Glomerular visceral epithelial cell (primary cell): ENCODE results near the gene MATN1.
A peak's percentile ranks its signal among the peaks of the same experiment; 100 is the strongest.

Experiments used
- DNase-seq: peaks from one replicate; pipeline ENCODE4 v3.0.0-alpha.2; 2016; ENCODE audit errors: extremely low spot score

Gene MATN1

GRCh38 chr1:30732277-30732996, 9.1 kb upstream of the MATN1 start:
- DNase-seq, result peak; percentile 93

- DNase-seq, result no peak
These were observed 8.5 kb upstream of the MATN1 start for GRCh38 chr1:30731806-30732276.

GRCh38 chr1:30731109-30731805, 7.9 kb upstream of the MATN1 start:
- DNase-seq, result no peak

DNA sequence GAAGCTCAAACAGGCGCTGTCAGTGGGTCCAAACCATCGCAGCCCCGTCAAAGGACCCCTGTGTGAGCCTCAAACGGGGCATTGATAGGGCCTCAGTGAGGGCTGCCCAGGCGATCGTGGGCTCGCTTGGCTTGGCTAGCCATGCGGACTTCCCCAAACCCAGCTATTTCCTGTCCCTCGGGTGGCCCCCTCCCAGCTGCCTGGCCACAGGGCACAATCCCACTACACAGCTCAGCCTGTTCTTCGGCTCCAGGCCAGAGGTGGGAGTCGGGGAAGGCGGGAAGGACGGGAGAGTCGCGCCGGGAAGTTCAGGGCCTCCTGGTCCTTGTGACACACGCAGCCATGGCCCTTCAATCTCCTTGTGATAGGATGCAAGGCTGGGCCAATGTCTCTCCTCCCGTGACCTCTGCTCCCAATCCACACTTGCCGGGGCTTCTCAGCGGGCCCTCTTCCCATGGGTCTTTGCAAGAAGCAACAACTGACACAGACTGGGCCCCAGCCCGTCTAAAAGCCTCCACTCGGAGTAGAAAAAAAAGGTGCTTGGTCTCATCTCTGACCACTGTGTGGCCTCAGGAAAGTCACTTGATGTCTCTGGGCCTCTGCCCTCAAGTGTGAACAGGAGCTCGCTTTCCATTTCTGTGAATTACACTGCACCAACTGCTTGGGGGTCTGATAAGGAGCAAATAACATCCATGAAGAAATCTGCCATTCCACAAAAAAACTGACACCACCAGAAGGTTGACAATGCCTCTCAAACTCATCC, 7.1 kb upstream of the MATN1 start:
- peak; percentile 84 for DNase-seq

DNA sequence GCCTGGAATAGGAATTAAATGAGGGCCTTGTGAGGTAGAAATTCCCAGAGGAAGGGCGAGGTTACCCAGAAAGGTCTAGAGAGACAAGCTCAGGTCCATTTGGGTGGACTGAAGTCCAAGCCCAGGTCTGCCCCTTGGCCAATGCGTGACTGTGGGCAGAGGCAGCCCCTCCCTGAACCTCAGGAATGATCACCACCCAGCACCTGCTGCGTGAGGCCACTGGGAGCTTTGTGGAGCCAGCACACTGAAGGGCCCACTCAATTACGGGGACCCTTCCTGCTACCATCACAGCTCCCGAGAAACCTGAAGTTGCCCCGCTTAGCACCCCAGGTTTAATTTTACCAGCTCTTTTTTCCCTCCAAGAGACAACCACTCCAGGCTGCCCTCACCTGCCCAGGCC, 6.5 kb upstream of the MATN1 start:
- peak; percentile 68 for DNase-seq

DNA sequence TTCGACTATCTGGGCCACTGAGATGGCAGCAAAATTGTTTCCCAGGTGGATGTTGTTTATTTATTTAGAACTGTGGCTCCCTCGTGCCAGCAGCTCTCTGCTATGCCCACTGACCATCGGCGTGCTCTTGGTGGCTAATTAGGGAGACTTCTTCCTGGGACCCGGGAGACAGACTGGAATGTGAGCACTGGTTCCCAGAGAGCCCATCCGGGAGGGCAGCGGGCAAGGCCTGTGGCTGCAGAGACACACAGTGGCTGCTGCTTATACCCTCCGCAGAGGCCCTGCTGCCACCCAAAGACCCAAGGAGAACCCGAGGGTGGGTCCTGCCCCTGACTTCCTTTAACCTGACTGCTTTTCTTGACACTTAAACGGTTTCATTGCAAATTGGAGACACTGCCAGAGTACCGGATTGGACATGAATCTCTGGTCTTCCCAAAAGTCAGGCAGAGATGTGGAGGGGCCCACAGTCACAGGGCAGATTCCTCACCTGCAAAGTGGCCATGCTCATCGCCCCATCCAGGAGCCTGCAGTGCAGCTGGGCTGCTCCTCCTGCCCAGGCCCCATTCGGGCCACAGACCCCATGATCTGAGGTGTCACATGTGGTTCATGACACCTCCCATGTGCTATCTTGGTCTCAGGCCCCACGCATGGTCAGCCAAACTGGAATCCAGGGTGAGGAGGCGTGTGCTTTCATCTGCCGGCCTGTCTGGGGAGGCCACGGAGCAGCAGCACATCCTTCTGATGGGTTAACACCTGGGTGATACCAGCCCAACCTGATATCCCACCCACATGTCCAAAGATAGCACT, 5.7 kb upstream of the MATN1 start:
- DNase-seq, result no peak

DNA sequence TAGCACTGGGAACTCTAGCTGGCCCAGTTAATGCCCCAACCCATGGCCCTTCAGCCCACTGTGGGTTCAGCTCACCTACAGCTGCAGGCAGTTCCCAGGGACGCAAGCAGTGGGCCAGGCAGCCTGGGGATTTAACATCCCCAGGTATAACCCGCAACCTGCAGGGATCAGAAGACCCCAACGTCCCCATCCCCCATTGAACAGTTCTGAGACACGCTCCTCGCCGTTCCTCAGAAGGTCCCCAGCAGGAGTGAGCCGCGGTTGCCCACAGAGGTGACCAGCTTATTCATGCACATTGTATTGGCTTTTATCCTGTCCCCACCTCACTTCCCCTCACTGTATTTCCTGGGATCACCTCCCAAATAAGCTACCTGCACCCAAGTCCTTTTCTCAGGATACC, 5.0 kb upstream of the MATN1 start:
- DNase-seq, result no peak

DNA sequence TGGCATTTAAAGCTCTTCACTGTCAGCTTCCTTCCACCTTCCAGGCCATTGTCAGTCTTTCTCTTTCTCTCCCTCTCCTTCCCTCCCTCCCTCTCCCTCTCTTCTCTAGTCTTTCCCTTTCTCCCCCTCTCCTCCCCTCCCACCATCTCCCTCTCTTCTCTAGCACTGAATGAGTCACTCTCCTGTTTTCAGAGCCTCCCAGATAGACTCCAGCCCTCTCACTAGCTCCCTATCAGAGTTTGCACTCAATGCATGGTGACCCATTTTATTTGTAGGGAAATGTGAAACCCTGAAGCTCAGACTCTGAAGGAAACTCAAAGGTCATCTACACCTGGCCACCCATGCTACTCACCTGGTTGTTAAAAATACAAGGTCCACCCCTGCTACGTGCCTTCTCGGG, 4.4 kb upstream of the MATN1 start:
- DNase-seq, result peak; percentile 61

DNA sequence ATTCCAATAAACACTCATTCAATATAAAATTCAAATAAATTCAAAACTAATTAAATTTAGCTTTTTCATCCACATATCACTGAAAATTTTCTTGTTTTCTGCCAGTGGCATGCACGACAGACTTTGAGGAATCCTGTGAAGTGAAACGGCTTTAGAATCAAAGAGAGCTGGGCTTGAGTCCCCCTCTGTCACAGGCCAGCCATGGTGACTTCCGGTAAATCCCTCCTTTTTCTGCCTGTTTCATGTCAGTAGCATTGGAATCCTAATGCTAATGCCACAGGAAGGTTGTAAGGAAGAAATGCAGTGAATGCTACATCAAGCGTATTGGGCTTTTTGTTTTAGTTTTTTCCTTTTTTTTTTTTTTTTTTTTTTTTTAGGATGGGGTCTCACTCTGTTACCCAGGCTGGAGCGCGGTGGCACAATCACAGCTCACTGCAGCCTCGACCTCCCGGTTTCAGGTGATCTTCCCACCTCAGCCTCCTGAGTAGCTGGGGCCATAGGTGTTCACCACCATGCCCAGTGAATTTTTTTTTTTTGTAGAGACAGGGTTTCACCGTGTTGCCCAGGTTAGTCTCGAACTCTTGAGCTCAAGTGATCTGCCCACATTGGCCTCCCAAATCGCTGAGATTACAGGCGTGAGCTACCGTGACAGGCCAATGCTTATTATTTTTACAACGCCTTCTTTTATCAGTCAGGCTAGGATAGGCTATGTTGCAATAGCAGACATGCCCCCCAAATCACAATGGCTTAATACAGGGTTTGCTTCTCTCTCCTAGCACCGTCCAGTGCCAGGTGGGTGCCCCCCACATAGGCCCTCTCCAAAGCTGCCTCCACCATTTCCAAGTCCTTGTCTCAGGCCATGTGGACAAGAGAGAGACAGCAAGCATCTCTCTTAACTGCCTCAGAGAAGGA, 3.6 kb upstream of the MATN1 start:
- no peak for DNase-seq

DNA sequence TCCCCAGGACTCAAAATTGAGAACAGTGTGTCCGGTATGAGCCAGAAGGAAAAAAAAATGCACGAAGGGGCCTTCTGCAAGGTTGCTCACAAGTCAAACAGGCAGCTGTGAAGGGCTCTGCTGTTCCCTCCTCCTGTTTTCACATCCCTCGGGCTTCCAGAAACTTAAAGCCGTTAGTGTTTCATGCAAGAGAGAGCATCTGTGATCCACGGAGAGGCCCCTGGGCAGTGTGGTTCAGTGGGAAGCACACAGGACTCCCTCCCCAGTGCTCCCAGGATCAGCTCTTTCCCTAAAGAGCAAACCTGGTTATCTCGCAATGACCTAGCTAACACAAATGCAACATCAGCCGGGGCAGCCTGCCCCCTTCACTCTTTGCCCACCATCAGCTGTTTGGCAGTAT, 2.9 kb upstream of the MATN1 start:
- no peak for DNase-seq

- no peak for DNase-seq
These were observed 2.2 kb upstream of the MATN1 start for GRCh38 chr1:30725450-30726095.

DNA sequence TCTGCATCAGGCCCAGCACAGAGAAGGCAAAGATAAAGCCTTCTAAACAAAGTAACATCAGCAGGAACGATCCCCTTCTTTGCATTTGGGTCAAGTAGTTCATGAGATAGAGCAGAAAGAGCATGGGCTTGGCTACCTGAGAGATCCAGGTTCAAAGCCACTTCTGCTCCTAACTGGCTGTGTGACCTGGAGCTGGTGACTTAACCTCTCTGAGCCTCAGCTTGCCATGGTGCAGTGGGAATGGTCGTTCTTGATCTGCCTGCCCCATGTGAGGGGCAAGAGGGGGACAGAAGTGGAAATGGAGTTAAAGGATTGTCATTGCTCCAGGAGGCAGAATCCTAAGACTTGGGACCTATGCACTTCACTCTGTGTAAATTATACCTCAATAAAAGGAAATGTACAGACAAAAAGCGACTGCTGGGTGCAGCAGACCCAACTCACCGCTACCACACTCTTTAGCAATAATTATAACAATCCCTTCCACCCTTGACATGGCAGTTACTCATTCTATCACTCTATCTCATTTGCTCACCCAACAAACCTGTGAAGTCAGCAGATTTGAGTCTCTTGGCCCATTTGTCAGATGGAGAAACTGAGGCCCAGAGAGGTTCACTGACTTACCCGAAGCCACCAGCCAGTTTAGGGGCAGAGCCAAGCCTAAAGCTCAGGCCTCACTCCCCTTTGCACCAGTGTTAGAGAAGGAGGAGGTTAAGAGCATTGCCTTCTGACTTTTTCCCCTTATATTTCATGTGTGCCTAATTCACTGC, 1.5 kb upstream of the MATN1 start:
- DNase-seq, result no peak

DNA sequence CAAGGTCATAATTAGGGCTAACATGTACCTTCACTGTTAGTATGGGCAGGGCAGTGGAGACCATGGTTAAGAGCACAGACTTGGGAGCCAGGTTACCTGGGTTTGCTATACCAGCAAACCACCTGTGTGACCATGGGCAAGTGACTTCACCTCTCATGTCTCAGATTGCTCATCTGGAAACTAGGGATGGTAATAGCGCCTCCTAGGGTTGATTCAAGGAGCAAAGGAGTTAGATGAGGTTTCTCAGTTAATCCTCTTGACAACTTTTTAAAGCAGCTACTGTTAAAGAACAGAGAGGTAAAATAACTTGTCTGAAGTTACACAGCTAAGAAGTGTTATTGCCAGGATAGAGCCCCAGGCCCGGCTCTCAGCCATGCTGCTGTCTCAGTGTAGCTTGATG, 790 bp upstream of the MATN1 start:
- DNase-seq, result no peak

DNA sequence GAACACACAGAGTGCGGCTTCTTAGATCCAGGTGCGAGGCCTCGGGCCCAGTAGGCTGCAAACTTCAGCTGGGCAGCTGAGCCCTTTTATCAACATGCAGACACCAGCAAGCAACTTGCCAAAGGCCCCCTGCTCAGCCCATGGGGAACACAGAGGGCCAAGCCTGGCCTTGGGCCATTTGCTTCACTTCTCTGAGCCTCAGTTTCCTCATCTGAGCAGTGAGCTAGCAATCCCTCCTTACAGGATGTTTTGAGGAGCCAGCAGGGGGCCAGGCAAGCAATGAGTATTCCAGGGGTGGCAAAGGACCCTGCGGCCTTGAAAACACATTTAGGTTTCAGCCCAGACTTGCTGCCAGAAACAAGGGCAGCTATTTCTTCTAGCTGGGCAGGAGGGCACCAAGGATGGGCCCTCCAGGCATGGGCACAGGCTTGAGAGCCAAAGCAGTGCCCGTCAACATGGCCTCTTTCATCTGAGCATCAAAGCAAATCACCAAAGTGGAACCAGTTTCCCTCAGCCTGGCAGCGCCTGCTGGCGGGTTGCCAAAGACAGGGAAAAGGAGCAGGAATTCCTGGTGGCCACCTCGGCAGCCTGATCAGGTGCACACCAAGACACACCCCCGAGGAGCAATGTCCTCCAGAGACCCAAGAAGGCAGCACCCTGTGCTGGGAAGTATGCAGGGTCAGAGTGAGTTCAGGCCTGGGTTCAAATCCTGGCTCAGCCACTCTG, 1.4 kb downstream of the MATN1 start:
- DNase-seq, result peak; percentile 74

DNA sequence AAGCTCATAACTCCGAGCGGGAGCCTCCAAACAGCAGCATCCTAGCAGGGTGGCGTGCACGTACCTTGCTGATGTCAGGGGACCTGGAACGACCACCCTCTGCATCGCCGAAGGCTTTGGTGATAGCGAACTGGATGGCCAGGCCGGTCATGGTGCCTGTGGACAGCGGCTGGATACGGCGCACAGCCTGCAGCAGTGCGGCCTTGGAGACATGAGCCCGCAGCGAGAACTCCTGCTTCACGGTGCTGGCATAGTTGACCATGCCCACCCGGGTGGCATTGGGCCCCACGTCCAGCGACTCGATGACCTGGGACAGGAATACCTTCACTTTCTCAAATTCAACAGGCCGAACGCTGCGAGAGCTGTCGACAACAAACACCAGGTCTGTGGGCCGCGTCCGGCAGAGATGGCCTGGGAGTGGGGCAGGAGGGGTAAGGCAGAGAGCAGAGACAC, 2.0 kb downstream of the MATN1 start:
- no peak for DNase-seq

DNA sequence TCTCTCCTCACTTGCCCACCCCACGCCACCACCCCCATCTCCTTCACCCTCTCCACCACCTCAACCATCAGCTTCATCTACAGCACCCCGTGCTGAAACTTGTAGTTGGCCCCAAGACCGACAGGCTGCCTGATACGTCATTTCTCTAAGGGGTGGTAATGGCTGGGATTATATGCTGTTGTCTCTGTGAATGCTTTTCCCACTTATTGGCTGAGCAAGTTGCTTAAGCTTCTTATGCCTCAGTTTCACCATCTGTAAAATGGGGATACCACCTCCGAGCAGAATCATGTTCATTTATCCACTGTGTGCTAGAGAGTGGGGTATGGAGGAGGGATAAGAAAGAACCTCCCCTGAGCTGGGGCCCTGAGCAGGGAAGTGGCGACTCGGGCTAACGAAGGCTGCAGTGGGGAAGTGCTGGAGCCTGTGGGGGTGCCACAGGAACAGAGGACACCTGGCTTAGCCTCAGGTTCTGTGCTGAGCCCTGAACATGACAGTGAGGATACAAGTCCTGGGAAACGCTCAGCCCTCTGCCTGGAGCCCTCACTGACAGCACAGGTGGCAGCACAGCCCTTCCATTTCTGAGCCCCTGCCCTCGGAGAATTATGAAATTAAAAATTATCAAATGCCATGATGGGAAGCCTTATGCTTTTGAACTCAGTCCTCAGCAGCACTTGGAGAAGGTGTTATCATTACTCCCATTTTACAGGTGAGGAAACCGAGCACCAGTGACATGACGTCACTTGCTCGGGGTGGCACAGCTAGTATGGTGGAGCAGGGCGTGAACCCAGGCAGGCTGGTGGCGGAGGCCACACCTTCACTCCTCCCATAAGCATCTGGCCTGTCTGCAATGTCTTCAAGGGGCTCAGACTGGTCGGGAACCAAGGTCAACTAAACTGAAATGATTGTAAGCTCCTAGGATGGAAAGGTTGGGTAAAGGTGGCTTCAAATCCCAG, 2.8 kb downstream of the MATN1 start:
- no peak for DNase-seq

DNA sequence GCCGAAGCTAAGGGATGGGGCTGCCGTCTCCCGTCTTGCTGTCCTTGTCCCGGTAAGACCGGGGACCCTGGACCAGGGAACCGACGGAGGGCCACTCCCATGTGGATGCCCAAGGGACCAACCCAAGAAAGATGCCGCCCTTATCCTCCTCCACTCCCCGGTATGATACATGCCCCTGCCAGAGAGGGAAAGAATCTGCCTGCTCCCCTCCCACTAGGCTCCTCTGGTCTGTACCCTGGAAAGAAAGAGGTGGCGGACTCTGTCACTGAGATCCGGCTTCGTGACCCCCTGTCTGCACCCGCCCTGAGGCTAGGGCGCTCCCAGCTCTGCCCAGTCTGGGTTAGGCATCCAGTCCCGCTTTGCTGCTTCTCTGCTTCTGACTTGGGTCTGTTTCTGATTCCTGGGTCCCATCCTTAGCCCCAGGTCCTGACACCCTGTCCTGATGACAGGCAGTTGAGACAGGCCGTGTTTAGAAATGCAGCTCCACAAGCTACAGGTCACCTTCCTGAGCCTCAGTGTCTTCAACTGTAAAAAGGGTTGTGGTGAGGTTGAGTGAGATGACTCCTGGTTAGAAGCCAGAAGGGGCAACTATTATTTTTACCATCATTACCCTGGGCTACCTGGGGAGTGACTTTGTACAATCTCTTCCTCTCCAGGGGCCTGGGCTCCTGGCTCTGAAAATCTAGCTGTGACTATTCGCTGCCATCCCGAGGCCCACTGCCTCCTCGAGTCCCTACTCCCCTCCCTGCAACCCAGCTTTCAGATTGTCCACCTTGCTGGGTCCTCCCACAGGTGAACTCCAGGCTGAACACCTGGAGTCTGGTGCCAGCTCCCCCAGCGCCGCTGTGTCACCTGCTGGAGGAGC, 3.7 kb downstream of the MATN1 start:
- peak; percentile 74 for DNase-seq
